ENCODE results near the gene GLB1L. TPM values are rescaled to one million over a fixed set of nuclear protein-coding genes. Genes with fewer than 3 reads are reported as not detected.

Gene GLB1L
- total RNA-seq, 2 experiments from 2014 or later = 1.2 to 2.8 TPM

DNA sequence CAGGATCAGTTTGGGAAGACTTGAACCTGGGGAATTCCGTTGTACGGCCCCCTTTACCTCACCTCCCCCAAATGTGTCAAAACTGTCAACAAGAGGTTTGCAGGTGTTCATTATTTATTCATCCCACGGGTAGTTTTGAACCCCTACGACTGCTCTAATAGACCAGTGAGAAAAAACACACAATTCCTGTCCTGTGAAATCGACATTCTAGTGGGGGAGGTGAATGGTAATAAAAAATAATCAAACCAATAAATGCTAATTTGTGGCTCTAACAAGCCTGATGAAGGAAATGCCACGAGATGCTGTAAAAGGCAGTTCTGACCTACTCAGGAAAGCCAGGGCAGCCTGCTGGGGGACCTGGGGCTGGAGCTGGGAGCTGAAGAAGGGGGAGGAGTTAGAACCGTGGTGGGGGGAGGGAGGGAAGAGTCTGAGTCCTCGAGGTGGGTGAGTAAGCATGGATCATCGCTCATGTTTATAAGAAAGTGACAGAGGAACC lies 33.5 kb upstream of the GLB1L start:
- TF ChIP-seq, protein P1, sequence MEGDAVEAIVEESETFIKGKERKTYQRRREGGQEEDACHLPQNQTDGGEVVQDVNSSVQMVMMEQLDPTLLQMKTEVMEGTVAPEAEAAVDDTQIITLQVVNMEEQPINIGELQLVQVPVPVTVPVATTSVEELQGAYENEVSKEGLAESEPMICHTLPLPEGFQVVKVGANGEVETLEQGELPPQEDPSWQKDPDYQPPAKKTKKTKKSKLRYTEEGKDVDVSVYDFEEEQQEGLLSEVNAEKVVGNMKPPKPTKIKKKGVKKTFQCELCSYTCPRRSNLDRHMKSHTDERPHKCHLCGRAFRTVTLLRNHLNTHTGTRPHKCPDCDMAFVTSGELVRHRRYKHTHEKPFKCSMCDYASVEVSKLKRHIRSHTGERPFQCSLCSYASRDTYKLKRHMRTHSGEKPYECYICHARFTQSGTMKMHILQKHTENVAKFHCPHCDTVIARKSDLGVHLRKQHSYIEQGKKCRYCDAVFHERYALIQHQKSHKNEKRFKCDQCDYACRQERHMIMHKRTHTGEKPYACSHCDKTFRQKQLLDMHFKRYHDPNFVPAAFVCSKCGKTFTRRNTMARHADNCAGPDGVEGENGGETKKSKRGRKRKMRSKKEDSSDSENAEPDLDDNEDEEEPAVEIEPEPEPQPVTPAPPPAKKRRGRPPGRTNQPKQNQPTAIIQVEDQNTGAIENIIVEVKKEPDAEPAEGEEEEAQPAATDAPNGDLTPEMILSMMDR (IDR thresholded peaks at IDR 0.05) = no peak
- Mint-ChIP-seq H3K27me3 (no peaks in the 10 kb centered on the region), H3K9me3 (no peaks in the 10 kb centered on the region), H3K4me3 (peak overlapping the region; percentile 80), H3K27ac (peak overlapping the region; percentile 95), H3K4me1 (ENCODE audit: low read depth) (peaks cover 46% of the 10 kb centered on the region), H3K36me3 (ENCODE audit: low read depth) (peaks cover 34% of the 10 kb centered on the region)
- intact Hi-C loops (cut with micrococcal nuclease) = loop anchor here (2.0 kb wide), 2 partner anchors 16 to 24 kb away; no protein-coding TSS in a partner anchor
- DNase-seq (no peak), ATAC-seq (no peak)
- CTCF ChIA-PET = interaction anchor here (0.7 to 15.5 kb wide), 15 partner anchors 8 to 119 kb away, joined by 3 to 336 read pairs (median 4); partner anchors contain the start of genes ANKZF1, ATG9A, CNPPD1 and DNPEP
- POLR2A ChIA-PET = interaction anchor here (0.6 to 5.9 kb wide), 12 partner anchors 15 to 73 kb away, joined by 3 to 63 read pairs (median 4); partner anchors contain the start of genes ABCB6, ANKZF1, ATG9A and GLB1L

DNA sequence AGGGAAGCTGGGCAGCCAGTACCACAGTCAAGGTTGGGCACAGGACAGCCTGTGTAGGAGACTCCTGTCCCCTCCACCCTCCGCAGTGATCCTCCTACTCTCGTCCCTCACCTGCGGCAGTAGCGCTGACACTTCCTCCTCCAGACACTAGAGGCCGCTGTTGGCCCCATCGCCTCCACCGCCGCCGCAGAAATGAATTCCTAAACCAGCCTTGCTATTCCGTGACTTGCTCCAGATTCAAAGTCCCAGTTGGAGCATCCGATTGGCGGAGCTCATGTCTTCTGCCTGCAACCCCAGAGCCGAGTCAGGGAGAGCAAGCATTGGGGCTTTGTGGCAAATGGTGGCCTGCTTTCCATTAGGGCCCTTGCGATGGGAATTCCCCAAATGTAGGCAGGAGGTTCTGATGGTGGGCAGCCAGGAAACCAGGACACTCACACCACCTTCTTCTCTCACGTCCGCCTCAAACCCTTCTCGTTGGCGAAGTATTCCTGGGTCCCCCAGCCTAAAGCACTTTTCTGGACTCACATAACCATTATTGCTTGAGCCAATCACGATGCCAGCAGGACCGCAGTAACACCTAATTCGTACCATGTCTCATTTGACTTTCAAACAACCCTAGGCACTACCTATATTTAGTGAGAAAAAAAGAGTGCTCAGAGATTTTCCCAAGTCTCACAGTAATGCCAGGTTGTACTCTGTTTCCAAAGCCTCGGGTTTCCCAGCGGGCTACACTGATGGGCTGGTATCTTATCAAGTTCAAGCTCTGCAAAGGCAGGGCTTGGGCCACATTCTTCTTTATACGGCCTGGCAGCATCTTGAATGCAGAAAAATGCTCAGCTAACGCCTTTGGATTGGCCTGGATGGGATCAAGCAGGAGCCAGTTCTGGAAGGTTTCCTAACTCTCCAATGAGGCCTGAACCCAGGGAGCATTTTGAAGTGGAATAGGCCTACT lies 32.7 kb upstream of the GLB1L start:
- ATAC-seq = peak; percentile 11
- CTCF ChIA-PET = interaction anchor here (0.7 to 15.5 kb wide), 26 partner anchors 9 to 121 kb away, joined by 3 to 336 read pairs (median 5); partner anchors contain the start of genes ABCB6, ANKZF1, ATG9A and CNPPD1

DNA sequence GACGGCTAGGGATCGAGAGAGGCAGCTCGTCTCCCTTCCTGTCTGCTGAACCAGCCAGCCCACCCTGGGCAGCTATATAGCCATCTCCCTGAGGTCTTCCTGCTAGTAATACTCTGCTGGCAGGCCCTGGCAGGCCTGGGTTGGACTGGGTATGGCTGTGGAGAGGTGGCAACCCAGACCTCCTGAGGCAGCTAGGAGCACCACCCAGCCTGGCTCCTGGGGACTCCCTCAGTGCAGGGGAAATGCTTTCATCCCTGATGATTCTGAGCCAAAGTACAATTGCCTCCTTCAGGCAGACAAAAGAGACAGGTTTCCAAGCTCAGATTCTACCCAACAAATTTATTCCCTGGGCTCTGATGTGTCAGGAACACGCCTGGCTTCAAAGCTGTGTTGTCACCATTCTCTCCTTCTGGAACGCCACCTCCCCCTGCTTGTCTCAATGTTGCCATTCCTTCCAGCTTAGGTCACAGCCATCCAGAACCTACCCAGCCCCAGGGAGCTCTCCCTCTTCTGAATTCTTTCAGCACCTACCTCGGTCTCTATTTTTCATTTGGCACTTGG lies 29.2 kb upstream of the GLB1L start:
- Mint-ChIP-seq H3K9me3 (no peaks in the 10 kb centered on the region), H3K36me3 (ENCODE audit: low read depth) (no peaks in the 10 kb centered on the region), H3K27me3 (no peaks in the 10 kb centered on the region), H3K4me3 (no peak overlapping the region), H3K27ac (no peak overlapping the region), H3K4me1 (ENCODE audit: low read depth) (peaks cover 21% of the 10 kb centered on the region)
- ChIA-PET CTCF (interaction anchor here (0.8 to 15.5 kb wide), 3 partner anchors 19 to 24 kb away, joined by 3 to 336 read pairs (median 3); no protein-coding TSS in a partner anchor), POLR2A (interaction anchor here (1.1 to 1.3 kb wide), 2 partner anchors 19 to 57 kb away, joined by 3 read pairs; no protein-coding TSS in a partner anchor)
- TF ChIP-seq, protein P1 (IDR thresholded peaks at IDR 0.05) = no peak
- intact Hi-C loops (cut with micrococcal nuclease) = no loop called here
- DNase-seq (no peak), ATAC-seq (no peak)

More for the DNA sequence above, 32.7 kb upstream of the GLB1L start:
- TF ChIP-seq, protein P1 (IDR thresholded peaks at IDR 0.05) = peak; percentile 100
- H3K9me3 Mint-ChIP-seq = no peaks in the 10 kb centered on the region
- H3K4me3 Mint-ChIP-seq = peak overlapping the region; percentile 80
- peaks cover 27% of the 10 kb centered on the region for H3K36me3 Mint-ChIP-seq (ENCODE audit: low read depth)
- intact Hi-C loops (cut with micrococcal nuclease) = loop anchor here (2.0 kb wide), 2 partner anchors 17 to 23 kb away; no protein-coding TSS in a partner anchor
- H3K27ac Mint-ChIP-seq = peak overlapping the region; percentile 95
- no peaks in the 10 kb centered on the region for H3K27me3 Mint-ChIP-seq
- peak; percentile 80 for DNase-seq
- peaks cover 44% of the 10 kb centered on the region for H3K4me1 Mint-ChIP-seq (ENCODE audit: low read depth)
- POLR2A ChIA-PET = interaction anchor here (0.7 to 5.9 kb wide), 13 partner anchors 16 to 72 kb away, joined by 3 to 63 read pairs (median 3); partner anchors contain the start of genes ABCB6, ANKZF1, ATG9A and GLB1L

DNA sequence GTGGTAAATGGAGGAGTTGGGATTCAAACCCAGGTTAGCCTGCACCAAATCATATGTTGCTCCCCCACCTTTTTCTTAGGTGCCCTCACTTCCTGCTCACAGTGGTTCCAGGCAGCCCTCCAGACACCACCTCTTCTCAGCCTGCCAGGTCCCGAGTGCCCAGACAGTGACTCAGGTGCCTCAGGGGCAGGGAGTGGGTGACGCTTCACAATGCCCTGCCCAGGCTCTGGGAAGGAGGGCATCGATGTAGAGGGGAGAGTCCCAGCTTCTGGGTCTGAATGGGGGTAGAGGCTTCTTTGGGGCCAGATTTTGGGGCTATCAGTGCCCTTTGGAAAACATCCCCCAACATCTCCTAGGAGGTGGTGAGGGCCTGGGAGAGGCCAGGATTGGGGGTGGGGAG lies 28.7 kb upstream of the GLB1L start:
- Mint-ChIP-seq H3K4me3 (no peak overlapping the region), H3K27ac (no peak overlapping the region), H3K27me3 (no peaks in the 10 kb centered on the region), H3K36me3 (ENCODE audit: low read depth) (no peaks in the 10 kb centered on the region), H3K4me1 (ENCODE audit: low read depth) (peaks cover 20% of the 10 kb centered on the region), H3K9me3 (no peaks in the 10 kb centered on the region)
- TF ChIP-seq, protein P1 (IDR thresholded peaks at IDR 0.05) = no peak
- ChIA-PET POLR2A (interaction anchor here (1.1 to 1.3 kb wide), 2 partner anchors 19 to 56 kb away, joined by 3 read pairs; no protein-coding TSS in a partner anchor), CTCF (interaction anchor here (0.8 to 15.5 kb wide), 3 partner anchors 18 to 24 kb away, joined by 3 to 336 read pairs (median 3); no protein-coding TSS in a partner anchor)
- DNase-seq (no peak), ATAC-seq (no peak)
- intact Hi-C loops (cut with micrococcal nuclease) = no loop called here

All from activated CD8-positive, alpha-beta T cell treated with anti-CD3 and anti-CD28 coated beads for 36 hours (primary cell).